Aorta (tissue), 5 donors: ENCODE data around the gene OR52B6. TPM values are rescaled to one million over a fixed set of nuclear protein-coding genes. Genes with fewer than 3 reads are reported as not detected.
A peak's percentile ranks its signal among the peaks of the same experiment; 100 is the strongest.

ENCODE experiments used
- ATAC-seq: fragments of 200-7000 bp; cut with Tn5 transposase; one replicate; pipeline ENCODE4 v1.9.1; 2022; ENCODE audit warnings: moderate library complexity; ENCODE audit not compliant: low FRiP score
- DNase-seq, 2 donors: peaks; one replicate each; pipeline ENCODE4 v3.0.0-alpha.2; 2020
- H3K27ac ChIP-seq, 2 donors: one replicate each; pipeline ENCODE4 v1.5.1; 2013; ENCODE audit warnings: low read length in 2 of 2, mild to moderate bottlenecking in 2 of 2, moderate library complexity in 2 of 2, control low read depth in 1 of 2, inconsistent platforms in 1 of 2, low read depth in 1 of 2
- H3K27me3 ChIP-seq, 2 donors: one replicate each; pipeline ENCODE4 v1.6.1; 2013; ENCODE audit warnings: control low read depth in 1 of 2, low read length in 1 of 2, mild to moderate bottlenecking in 1 of 2, moderate library complexity in 1 of 2; ENCODE audit not compliant: insufficient read depth in 2 of 2, control insufficient read depth in 1 of 2
- H3K36me3 ChIP-seq, 2 donors: one replicate each; pipeline ENCODE4 v1.6.1; 2013; ENCODE audit warnings: control low read depth in 1 of 2, low read length in 1 of 2, mild to moderate bottlenecking in 1 of 2; ENCODE audit not compliant: insufficient read depth in 2 of 2, control insufficient read depth in 1 of 2
- H3K4me1 ChIP-seq, 2 donors: one replicate each; pipeline ENCODE4 v1.6.1; 2013; ENCODE audit warnings: low read length in 2 of 2, control low read depth in 1 of 2, mild to moderate bottlenecking in 1 of 2, moderate library complexity in 1 of 2; ENCODE audit not compliant: insufficient read depth in 2 of 2, control insufficient read depth in 1 of 2
- H3K4me3 ChIP-seq, 2 donors: one replicate each; pipeline ENCODE4 v1.5.1; 2013; ENCODE audit warnings: low read length in 2 of 2, control low read depth in 1 of 2, mild to moderate bottlenecking in 1 of 2
- H3K9me3 ChIP-seq: one replicate; pipeline ENCODE4 v1.6.1; 2013; ENCODE audit warnings: mild to moderate bottlenecking, low read length; ENCODE audit not compliant: control insufficient read depth
- WGBS, 2 donors: extraction: QIAGEN DNeasy Blood & Tissue Kit; methylation state at CpG; one replicate each; pipeline ENCODE4 v1.1.7; 2013; 5-methylcytosine and 5-hydroxymethylcytosine counted together
- intact Hi-C, 2 donors: fragments of 100-400 bp; cut with DNase I; formaldehyde crosslinking; loops; one replicate each; pipeline versions ENCODE4 v1.14.2 to v1.15.0; 2022
- polyA plus RNA-seq, 2 donors: library from polyadenylated mRNA; stranded (reverse); fragments of 200-250 nt; gene quantifications; one replicate each; pipeline ENCODE4 v1.2.3, GENCODE V29; 2013
- total RNA-seq, 2 donors: library from RNA; stranded (reverse); fragmentation: NEBNext Ultra II Directional; extraction: Animal tissue kit (Norgen Biotek cat#: 25700); gene quantifications; one replicate each; pipeline ENCODE4 v1.2.1, GENCODE V29; 2021
- donor health status: healthy with polysubstance abuse.
- donor health status: Bipolar disorder and iron deficiency.
- donor health status: DM: no; HTN: no; CAD: no.
- donor health status: DM: no; HTN: no; CAD: no.
- donor health status: DM: yes; HTN: yes; CAD: no.

OR52B6 gene
- total and polyA plus RNA-seq, 4 donors = not detected

GRCh38 chr11:5604896-5605295 lies 24.2 kb downstream of the OR52B6 start:
- Histone ChIP-seq H3K27me3 (no peaks in the 10 kb centered on the region), H3K4me3 (no peak overlapping the region), H3K9me3 (no peaks in the 10 kb centered on the region), H3K36me3 (no peaks in the 10 kb centered on the region), H3K27ac (no peak overlapping the region), H3K4me1 (no peaks in the 10 kb centered on the region)
- ATAC-seq = no peak
- no peak for DNase-seq
- 74 to 78% methylated on average over 4 of the region's 4 CpGs for WGBS, 2 donors
- intact Hi-C loops = loop anchor here (5.0 kb wide), 2 partner anchors 87 to 202 kb away; partner anchors contain the start of gene OR52N2 (in 1 of the 2)

- Histone ChIP-seq H3K4me1 (no peaks in the 10 kb centered on the region), H3K27ac (no peak overlapping the region), H3K27me3 (no peaks in the 10 kb centered on the region), H3K9me3 (no peaks in the 10 kb centered on the region), H3K4me3 (no peak overlapping the region), H3K36me3 (peaks cover 0 to 2% of the 10 kb centered on the region in 2 donors)
- 28 to 30% methylated on average over 5 of the region's 5 CpGs for WGBS, 2 donors
- DNase-seq = no peak
- ATAC-seq = peak; percentile 39
- intact Hi-C loops = no loop called here
Measured at GRCh38 chr11:5605849-5606248, 25.2 kb downstream of the OR52B6 start.

GRCh38 chr11:5608808-5609207 lies 28.1 kb downstream of the OR52B6 start:
- no peaks in the 10 kb centered on the region for H3K9me3 ChIP-seq
- no peak overlapping the region for H3K27ac ChIP-seq
- H3K4me1 ChIP-seq = no peaks in the 10 kb centered on the region
- ATAC-seq = no peak
- no peak for DNase-seq
- H3K36me3 ChIP-seq = peaks cover 0 to 2% of the 10 kb centered on the region in 2 donors
- H3K4me3 ChIP-seq = no peak overlapping the region
- 6 to 10% methylated on average over 6 of the region's 6 CpGs for WGBS, 2 donors
- intact Hi-C loops = no loop called here
- H3K27me3 ChIP-seq = no peaks in the 10 kb centered on the region

- peaks cover 0 to 2% of the 10 kb centered on the region in 2 donors for H3K36me3 ChIP-seq
- intact Hi-C loops = no loop called here
- no peaks in the 10 kb centered on the region for H3K4me1 ChIP-seq
- no peak overlapping the region for H3K27ac ChIP-seq
- WGBS, 2 donors = 83 to 96% methylated on average over 5 of the region's 5 CpGs
- no peak for DNase-seq
- no peak for ATAC-seq
- no peaks in the 10 kb centered on the region for H3K9me3 ChIP-seq
- no peaks in the 10 kb centered on the region for H3K27me3 ChIP-seq
- no peak overlapping the region for H3K4me3 ChIP-seq
Measured at GRCh38 chr11:5610446-5610845, 29.8 kb downstream of the OR52B6 start.

- no peak for ATAC-seq
- Histone ChIP-seq H3K27me3 (no peaks in the 10 kb centered on the region), H3K27ac (no peak overlapping the region), H3K4me1 (no peaks in the 10 kb centered on the region), H3K9me3 (no peaks in the 10 kb centered on the region), H3K4me3 (no peak overlapping the region), H3K36me3 (peaks cover 0 to 2% of the 10 kb centered on the region in 2 donors)
- WGBS, 2 donors = 93% methylated on average over 11 of the region's 11 CpGs
- intact Hi-C loops = no loop called here
- no peak for DNase-seq
Measured at GRCh38 chr11:5611627-5612026, 30.9 kb downstream of the OR52B6 start.

- H3K36me3 ChIP-seq = no peaks in the 10 kb centered on the region
- H3K4me1 ChIP-seq = peaks cover 1 to 9% of the 10 kb centered on the region in 2 donors
- intact Hi-C loops = no loop called here
- no peaks in the 10 kb centered on the region for H3K9me3 ChIP-seq
- DNase-seq (no peak), ATAC-seq (no peak)
- 66 to 73% methylated on average over 3 of the region's 3 CpGs for WGBS, 2 donors
- no peak overlapping the region for H3K4me3 ChIP-seq
- no peak overlapping the region for H3K27ac ChIP-seq
- H3K27me3 ChIP-seq = no peaks in the 10 kb centered on the region
Measured at GRCh38 chr11:5618807-5619206, 38.1 kb downstream of the OR52B6 start.

GRCh38 chr11:5620651-5621521 lies 40.2 kb downstream of the OR52B6 start:
- H3K36me3 ChIP-seq = no peaks in the 10 kb centered on the region
- H3K4me3 ChIP-seq = no peak overlapping the region
- peaks cover 4 to 14% of the 10 kb centered on the region in 2 donors for H3K4me1 ChIP-seq
- H3K9me3 ChIP-seq = no peaks in the 10 kb centered on the region
- WGBS, 2 donors = 17 to 19% methylated on average over 3 of the region's 3 CpGs
- DNase-seq (no peak), ATAC-seq (peak; percentile 61)
- H3K27me3 ChIP-seq = no peaks in the 10 kb centered on the region
- intact Hi-C loops = loop anchor here in 1 of 2 donors (10.0 kb wide), 1 partner anchor 64 kb away; the partner anchor contains the start of genes TRIM22 and TRIM5
- H3K27ac ChIP-seq = peak overlapping the region; percentile 12 to 57

- peak overlapping the region; percentile 57 to 79 for H3K27ac ChIP-seq
- intact Hi-C loops = loop anchor here in 1 of 2 donors (10.0 kb wide), 1 partner anchor 63 kb away; the partner anchor contains the start of genes TRIM22 and TRIM5
Measured at GRCh38 chr11:5621580-5621979, 40.9 kb downstream of the OR52B6 start.

GRCh38 chr11:5622802-5623201 lies 42.1 kb downstream of the OR52B6 start:
- DNase-seq (no peak), ATAC-seq (no peak)
- Histone ChIP-seq H3K36me3 (no peaks in the 10 kb centered on the region), H3K9me3 (no peaks in the 10 kb centered on the region), H3K27me3 (no peaks in the 10 kb centered on the region), H3K4me3 (no peak overlapping the region), H3K27ac (no peak overlapping the region), H3K4me1 (peaks cover 4 to 16% of the 10 kb centered on the region in 2 donors)
- WGBS, 2 donors = 98% methylated on average over 3 of the region's 3 CpGs
- intact Hi-C loops = loop anchor here in 1 of 2 donors (10.0 kb wide), 1 partner anchor 62 kb away; the partner anchor contains the start of genes TRIM22 and TRIM5

More at GRCh38 chr11:5621580-5621979, 40.9 kb downstream of the OR52B6 start:
- ATAC-seq (no peak), DNase-seq (no peak)
- Histone ChIP-seq H3K27me3 (no peaks in the 10 kb centered on the region), H3K4me3 (no peak overlapping the region), H3K9me3 (no peaks in the 10 kb centered on the region), H3K36me3 (no peaks in the 10 kb centered on the region), H3K4me1 (peaks cover 4 to 16% of the 10 kb centered on the region in 2 donors)
